Neural progenitor cell (in vitro differentiated cells): ENCODE results near the gene ARHGAP15.

Experiments
- EZH2 ChIP-seq: fragments of 200-600 bp; sonication (generic); IDR thresholded peaks from 2 replicates; pipeline ENCODE4 v1.6.1; 2017; ENCODE audit warnings: antibody characterized with exemption, mild to moderate bottlenecking, moderate library complexity
- EZH2phosphoT487 ChIP-seq: fragments of 200-600 bp; sonication (generic); IDR thresholded peaks from 2 replicates; pipeline ENCODE4 v1.6.1; 2017; ENCODE audit warnings: antibody characterized with exemption
- TF ChIP-seq, protein P1 (sequence below): fragments of 200-600 bp; sonication (generic); IDR thresholded peaks from 2 replicates; pipeline ENCODE4 v1.5.1; 2017; ENCODE audit warnings: antibody characterized with exemption, mild to moderate bottlenecking

DNA sequence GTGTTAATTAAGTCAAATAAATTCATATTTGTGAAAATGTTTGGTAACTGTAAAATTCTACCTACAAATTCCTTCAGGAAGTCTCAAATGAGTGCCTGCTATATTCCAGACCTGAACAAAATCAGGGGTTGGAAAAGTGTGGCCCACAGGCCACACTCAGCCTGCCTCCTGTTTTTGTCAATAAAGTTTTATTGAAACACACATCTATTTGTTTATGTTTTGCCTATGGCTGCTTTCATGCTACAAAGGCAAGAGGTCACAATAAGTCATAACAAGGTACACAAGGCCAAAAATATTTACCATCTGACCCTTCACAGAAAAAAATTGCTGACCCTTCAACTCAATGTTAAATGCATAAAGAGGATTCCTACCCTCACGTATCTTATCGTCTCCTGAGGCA is 581.7 kb downstream of the ARHGAP15 start:
- TF ChIP-seq EZH2phosphoT487 (no peak), EZH2 (no peak)
- TF ChIP-seq, protein P1, sequence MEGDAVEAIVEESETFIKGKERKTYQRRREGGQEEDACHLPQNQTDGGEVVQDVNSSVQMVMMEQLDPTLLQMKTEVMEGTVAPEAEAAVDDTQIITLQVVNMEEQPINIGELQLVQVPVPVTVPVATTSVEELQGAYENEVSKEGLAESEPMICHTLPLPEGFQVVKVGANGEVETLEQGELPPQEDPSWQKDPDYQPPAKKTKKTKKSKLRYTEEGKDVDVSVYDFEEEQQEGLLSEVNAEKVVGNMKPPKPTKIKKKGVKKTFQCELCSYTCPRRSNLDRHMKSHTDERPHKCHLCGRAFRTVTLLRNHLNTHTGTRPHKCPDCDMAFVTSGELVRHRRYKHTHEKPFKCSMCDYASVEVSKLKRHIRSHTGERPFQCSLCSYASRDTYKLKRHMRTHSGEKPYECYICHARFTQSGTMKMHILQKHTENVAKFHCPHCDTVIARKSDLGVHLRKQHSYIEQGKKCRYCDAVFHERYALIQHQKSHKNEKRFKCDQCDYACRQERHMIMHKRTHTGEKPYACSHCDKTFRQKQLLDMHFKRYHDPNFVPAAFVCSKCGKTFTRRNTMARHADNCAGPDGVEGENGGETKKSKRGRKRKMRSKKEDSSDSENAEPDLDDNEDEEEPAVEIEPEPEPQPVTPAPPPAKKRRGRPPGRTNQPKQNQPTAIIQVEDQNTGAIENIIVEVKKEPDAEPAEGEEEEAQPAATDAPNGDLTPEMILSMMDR = no peak
